Lower leg skin (tissue), 4 donors: ENCODE data around the gene SRPK3. TPM values are rescaled to one million over a fixed set of nuclear protein-coding genes. Genes with fewer than 3 reads are reported as not detected.

ENCODE experiments used
- DNase-seq, 2 donors: peaks; one replicate each; pipeline ENCODE4 v3.0.0-alpha.2; 2019; ENCODE audit warnings: low spot score in 2 of 2
- H3K4me3 ChIP-seq: fragments of 200-600 bp; sonication (generic); 2 replicates; pipeline ENCODE4 v1.5.1; 2017; ENCODE audit warnings: mild to moderate bottlenecking, low read depth; ENCODE audit not compliant: poor library complexity, severe bottlenecking
- CTCF ChIP-seq, 3 donors: fragments of 450-650 bp; IDR thresholded peaks; one replicate each; pipeline ENCODE4 v1.5.1; 2016; ENCODE audit warnings: antibody characterized with exemption in 3 of 3, mild to moderate bottlenecking in 3 of 3, moderate library complexity in 2 of 3
- POLR2A ChIP-seq, 2 donors: fragments of 450-650 bp; IDR thresholded peaks; one replicate each; pipeline ENCODE4 v1.6.1; 2016 to 2017; ENCODE audit warnings: antibody characterized with exemption in 2 of 2, mild to moderate bottlenecking in 1 of 2, moderate library complexity in 1 of 2
- WGBS, 2 donors: methylation state at CpG; one replicate each; pipeline ENCODE4 v1.1.5; 2018; 5-methylcytosine and 5-hydroxymethylcytosine counted together
- intact Hi-C: fragments of 100-400 bp; cut with DNase I; formaldehyde crosslinking; loops from one replicate; pipeline ENCODE4 v1.15.0; 2023; ENCODE audit warnings: low total_unique reads
- total RNA-seq, 4 donors: library from RNA; depleted of rRNA; stranded (reverse); fragments of >200 nt; gene quantifications; one replicate each; pipeline ENCODE4 v1.1.0, GENCODE V29; 2016

The SRPK3 gene
- total RNA-seq, 4 donors from 2014 or later = 0.30 to 0.79 (median 0.36) TPM; not detected in 1

GRCh38 chrX:153778684-153779101, 2.1 kb upstream of the SRPK3 start:
- 66% methylated on average over 13 of the region's 16 CpGs; no CpG with 5 or more reads in 1 of the 2 donors for WGBS, 2 donors
- TF ChIP-seq POLR2A (IDR thresholded peaks at IDR 0.05) (no peak), CTCF (IDR thresholded peaks at IDR 0.05) (no peak)
- intact Hi-C loops = no loop called here
- no peak overlapping the region for H3K4me3 ChIP-seq
- DNase-seq = no peak

GRCh38 chrX:153779891-153780677, 757 bp upstream of the SRPK3 start:
- H3K4me3 ChIP-seq = no peak overlapping the region
- 76 to 90% methylated on average over 9 to 18 of the region's 18 CpGs for WGBS, 2 donors
- intact Hi-C loops = no loop called here
- no peak for DNase-seq
- TF ChIP-seq POLR2A (IDR thresholded peaks at IDR 0.05) (no peak), CTCF (IDR thresholded peaks at IDR 0.05) (no peak)

GRCh38 chrX:153781428-153782047, 697 bp downstream of the SRPK3 start:
- TF ChIP-seq POLR2A (IDR thresholded peaks at IDR 0.05) (no peak), CTCF (IDR thresholded peaks at IDR 0.05) (no peak)
- DNase-seq = no peak
- WGBS, 2 donors = 37 to 67% methylated on average over 2 to 24 of the region's 24 CpGs
- H3K4me3 ChIP-seq = no peak overlapping the region
- intact Hi-C loops = no loop called here

- DNase-seq = no peak
- intact Hi-C loops = no loop called here
- WGBS, 2 donors = 20 to 65% methylated on average over 3 to 10 of the region's 11 CpGs
These were observed 1.5 kb downstream of the SRPK3 start for GRCh38 chrX:153782313-153782712.

GRCh38 chrX:153782871-153783270, 2.0 kb downstream of the SRPK3 start:
- intact Hi-C loops = no loop called here
- TF ChIP-seq CTCF (IDR thresholded peaks at IDR 0.05) (no peak), POLR2A (IDR thresholded peaks at IDR 0.05) (no peak)
- no peak overlapping the region for H3K4me3 ChIP-seq
- DNase-seq = no peak
- whole genome bisulfite sequencing, 2 donors = 96% methylated on average over 14 of the region's 14 CpGs; no CpG with 5 or more reads in 1 of the 2 donors

More at GRCh38 chrX:153782313-153782712, 1.5 kb downstream of the SRPK3 start:
- TF ChIP-seq POLR2A (IDR thresholded peaks at IDR 0.05) (no peak), CTCF (IDR thresholded peaks at IDR 0.05) (no peak)
- H3K4me3 ChIP-seq = no peak overlapping the region
